AG04449 (cell line): ENCODE results near the gene LRRC46.
A peak's percentile ranks its signal among the peaks of the same experiment; 100 is the strongest.

Experiments used
- CTCF ChIA-PET: fragments of 350-600 bp; formaldehyde crosslinking; extraction: SDS; loops from one replicate; lab custom pipeline; 2021; ENCODE audit warnings: antibody characterized with exemption; lab: Yijun Ruan, JAX
- POLR2A ChIA-PET: fragments of 400-600, 350-600 bp; formaldehyde crosslinking; extraction: SDS; loops from one replicate; lab custom pipeline; 2020; ENCODE audit warnings: antibody characterized with exemption, inconsistent platforms; lab: Yijun Ruan, JAX
- DNase-seq: peaks from one replicate; pipeline ENCODE4 v3.0.0-alpha.2; 2010; ENCODE audit warnings: low read depth, low spot score
- H3K4me3 ChIP-seq: 2 replicates; pipeline ENCODE4 v1.5.1; 2011; ENCODE audit warnings: low read depth, mild to moderate bottlenecking, control low read depth, low read length
- TF ChIP-seq, protein P1 (sequence below): IDR thresholded peaks from one replicate; pipeline ENCODE4 v1.5.1; 2011; ENCODE audit warnings: mild to moderate bottlenecking, moderate library complexity, low read length, control low read depth, inconsistent platforms; ENCODE audit not compliant: insufficient read depth; ENCODE audit errors: missing control alignments

LRRC46 gene, protein sequence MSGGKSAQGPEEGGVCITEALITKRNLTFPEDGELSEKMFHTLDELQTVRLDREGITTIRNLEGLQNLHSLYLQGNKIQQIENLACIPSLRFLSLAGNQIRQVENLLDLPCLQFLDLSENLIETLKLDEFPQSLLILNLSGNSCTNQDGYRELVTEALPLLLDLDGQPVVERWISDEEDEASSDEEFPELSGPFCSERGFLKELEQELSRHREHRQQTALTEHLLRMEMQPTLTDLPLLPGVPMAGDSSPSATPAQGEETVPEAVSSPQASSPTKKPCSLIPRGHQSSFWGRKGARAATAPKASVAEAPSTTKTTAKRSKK

DNA sequence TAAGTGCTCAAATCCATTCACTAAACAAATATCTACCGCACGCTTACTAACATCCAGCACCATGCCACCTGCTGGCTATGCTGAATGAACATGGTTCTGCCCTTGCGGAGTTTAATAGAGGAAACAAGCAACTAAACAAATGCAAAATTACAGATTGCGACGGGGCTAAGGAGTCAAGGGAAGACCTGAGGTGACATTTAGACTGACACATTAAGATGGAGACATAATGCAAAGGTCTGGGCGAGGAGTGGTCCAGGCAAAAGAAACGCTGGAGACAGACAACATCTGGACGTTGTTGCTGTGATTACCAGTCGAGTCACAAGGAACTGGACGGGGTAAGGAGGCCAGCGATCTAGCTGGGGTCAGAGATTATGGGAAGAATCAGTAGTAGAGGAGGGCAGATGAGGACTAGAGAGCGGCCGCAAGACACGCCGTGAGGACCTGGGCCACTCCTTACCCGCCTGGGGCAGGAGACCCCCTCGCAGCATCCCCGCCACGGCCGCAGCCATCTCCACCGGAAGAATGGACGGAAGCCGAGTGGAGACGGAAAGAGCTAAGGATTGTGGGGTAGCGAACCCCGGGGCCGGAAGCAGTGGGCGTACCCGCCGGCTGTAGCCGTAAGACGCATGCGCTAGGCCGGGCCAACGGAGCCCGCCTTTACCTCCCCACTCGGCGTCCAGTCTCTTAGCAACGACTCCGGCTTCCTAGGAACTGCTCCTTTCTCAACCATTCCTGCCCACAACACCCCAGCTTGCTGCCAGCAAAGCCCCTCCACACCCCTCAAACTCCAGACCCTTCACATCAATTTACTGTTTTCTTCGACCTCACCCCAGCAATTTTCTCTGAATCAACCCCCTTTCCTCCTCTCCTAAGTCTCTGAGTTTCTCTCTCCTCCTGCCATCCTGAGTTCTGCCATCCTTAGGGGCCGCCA is at the start of gene LRRC46, which contains the start of gene MRPL10:
TSS of gene LRRC46 (plus strand) at position 668 of the 931 bp plus-strand sequence. CDS start 320 bp downstream, outside the sequence.
TSS of gene MRPL10 (minus strand) at position 539 of the 931 bp plus-strand sequence. CDS start at position 509, 30 bp downstream.
- CTCF ChIA-PET: interaction anchor here (0.7 to 2.8 kb wide), 10 partner anchors 9 to 167 kb away, joined by 3 to 34 read pairs (median 5); partner anchors contain the start of genes OSBPL7 and SCRN2
- TF ChIP-seq, protein P1, sequence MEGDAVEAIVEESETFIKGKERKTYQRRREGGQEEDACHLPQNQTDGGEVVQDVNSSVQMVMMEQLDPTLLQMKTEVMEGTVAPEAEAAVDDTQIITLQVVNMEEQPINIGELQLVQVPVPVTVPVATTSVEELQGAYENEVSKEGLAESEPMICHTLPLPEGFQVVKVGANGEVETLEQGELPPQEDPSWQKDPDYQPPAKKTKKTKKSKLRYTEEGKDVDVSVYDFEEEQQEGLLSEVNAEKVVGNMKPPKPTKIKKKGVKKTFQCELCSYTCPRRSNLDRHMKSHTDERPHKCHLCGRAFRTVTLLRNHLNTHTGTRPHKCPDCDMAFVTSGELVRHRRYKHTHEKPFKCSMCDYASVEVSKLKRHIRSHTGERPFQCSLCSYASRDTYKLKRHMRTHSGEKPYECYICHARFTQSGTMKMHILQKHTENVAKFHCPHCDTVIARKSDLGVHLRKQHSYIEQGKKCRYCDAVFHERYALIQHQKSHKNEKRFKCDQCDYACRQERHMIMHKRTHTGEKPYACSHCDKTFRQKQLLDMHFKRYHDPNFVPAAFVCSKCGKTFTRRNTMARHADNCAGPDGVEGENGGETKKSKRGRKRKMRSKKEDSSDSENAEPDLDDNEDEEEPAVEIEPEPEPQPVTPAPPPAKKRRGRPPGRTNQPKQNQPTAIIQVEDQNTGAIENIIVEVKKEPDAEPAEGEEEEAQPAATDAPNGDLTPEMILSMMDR: peak; percentile 43
- POLR2A ChIA-PET: interaction anchor here (0.5 to 1.7 kb wide), 12 partner anchors 10 to 207 kb away, joined by 3 to 15 read pairs (median 4); partner anchors contain the start of genes OSBPL7 and SCRN2
- peak within 1 kb of the TSS; percentile 64 for H3K4me3 ChIP-seq
- peak; percentile 45 for DNase-seq

DNA sequence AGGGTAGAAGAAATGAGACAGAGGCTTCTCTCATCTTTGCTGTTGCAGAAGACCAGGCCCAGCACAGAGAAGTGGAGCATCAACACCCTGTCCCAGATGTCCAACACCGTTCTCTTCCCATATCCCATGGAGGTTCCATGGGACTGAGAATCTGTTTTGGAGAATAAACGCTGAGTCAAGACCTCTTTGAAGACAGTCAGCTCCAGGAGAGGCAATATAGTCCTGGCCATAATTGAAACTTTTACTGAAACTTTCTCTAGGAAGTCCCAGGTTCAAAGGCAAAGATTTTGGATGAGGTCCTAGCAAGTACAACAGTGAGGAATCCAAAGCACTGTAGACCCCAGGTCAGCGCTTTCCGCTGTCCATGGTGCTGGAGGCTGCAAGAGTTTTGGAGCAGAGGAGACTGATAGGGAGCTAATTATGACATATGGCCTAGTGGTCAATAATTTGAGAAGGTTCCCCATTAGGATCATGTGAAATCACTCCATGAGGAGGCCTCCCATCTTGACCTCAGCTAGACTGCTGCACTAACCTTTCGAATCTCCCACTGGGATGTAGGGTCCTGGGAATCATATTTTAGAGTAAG is 45.8 kb upstream of the LRRC46 start:
- TF ChIP-seq, protein P1: no peak
- ChIA-PET CTCF (interaction anchor here (0.8 to 1.6 kb wide), 4 partner anchors 10 to 120 kb away, joined by 3 to 8 read pairs (median 5); no protein-coding TSS in a partner anchor), POLR2A (no interaction called here)
- DNase-seq: no peak
- no peak overlapping the region for H3K4me3 ChIP-seq

DNA sequence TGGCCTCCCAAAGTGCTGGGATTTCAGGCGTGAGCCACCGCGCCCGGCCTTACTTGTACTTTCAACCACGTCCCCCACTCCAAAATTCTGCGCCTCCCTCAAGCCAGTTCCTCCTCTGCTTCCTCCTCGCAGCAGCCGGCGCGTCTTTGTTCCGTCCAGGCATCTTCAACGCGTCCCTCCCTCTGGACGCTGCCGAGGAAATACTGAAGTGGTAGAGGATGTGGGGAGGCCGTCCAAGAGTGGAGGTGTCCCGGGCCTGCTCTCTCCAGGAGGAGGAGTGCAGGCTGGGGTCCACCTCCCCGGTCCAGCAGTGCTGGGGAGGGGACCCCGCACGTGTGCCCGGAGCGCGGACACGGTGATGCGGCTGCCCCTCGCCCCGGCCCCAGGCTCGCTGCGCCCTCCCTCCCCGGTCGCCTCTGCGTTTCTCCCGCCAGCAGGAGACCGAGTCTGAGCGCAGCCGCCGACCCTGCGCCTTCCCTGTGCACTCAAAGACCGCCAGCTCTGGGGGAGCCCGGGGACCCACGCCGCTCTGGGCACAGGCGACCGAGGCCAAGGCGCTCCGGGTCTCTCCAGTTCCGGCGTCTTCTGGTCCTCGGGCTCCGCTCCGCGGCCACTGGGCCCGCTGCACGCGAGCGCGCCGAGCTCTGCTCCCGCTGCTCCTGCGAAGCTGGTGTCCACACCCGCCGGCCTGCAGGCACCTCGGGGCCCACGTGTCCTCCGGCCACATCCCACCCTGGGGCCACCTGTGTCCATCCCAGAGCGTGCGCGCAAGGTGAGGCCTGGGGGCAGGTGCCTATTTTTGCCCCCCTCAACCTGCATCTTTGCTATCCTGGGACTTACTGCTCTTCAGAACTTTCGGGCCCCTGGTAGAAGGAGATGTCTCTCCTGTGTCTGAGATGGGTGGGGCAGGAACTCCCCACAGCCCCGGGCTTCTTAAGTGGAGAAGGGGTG is 41.6 kb upstream of the LRRC46 start:
- peak overlapping the region; percentile 40 for H3K4me3 ChIP-seq
- DNase-seq: no peak
- CTCF ChIA-PET: interaction anchor here (0.6 to 1.2 kb wide), 10 partner anchors 13 to 168 kb away, joined by 3 to 7 read pairs (median 3); no protein-coding TSS in a partner anchor
- TF ChIP-seq, protein P1: peak; percentile 63
- POLR2A ChIA-PET: no interaction called here

DNA sequence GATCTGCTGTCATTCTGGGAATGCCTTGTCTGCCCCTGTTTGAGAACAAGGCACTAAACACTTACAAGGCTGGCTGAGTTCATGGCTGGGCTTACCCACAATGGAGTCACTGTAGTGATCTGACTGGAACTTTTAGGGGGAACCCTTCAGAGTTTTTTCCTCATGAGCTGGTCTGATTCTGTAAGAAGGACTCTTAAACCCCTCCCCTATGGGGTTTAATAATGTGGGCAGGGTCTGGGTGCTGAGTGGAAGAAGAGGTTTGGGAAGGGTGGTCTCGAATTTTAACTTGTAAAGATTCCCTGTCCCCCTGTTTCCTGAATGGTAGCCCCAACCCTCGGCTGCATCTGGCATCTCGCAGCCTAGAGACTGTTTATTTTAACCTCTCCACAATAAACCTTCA is 40.4 kb upstream of the LRRC46 start:
- TF ChIP-seq, protein P1: no peak
- DNase-seq: no peak
- H3K4me3 ChIP-seq: no peak overlapping the region
- ChIA-PET CTCF (interaction anchor here (0.9 to 1.4 kb wide), 2 partner anchors 13 to 127 kb away, joined by 4 to 5 read pairs; no protein-coding TSS in a partner anchor), POLR2A (no interaction called here)

DNA sequence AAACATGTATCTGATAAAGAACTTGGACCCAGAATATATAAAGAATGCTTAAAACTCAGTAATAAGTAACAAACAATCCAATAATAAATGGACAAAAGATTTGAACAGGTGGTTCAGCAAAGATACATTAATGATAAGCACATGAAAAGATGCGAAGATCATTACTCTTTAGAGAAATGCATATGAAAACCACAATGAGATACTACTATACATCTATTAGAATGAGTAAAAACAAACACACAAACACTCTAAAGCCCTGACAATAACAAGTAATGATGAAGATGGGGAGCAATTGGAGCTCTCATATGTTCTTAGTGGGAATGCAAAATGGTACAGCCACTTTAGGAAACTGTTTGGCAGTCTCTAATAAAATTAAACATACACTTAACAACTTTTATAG is 39.0 kb upstream of the LRRC46 start:
- H3K4me3 ChIP-seq: no peak overlapping the region
- ChIA-PET POLR2A (no interaction called here), CTCF (interaction anchor here (1.3 to 1.4 kb wide), 3 partner anchors 9 to 93 kb away, joined by 4 to 5 read pairs (median 4); no protein-coding TSS in a partner anchor)
- TF ChIP-seq, protein P1: no peak
- no peak for DNase-seq
